ENCODE results near the gene UTP14A.

The UTP14A gene

GRCh38 chrX:129953334-129953648, 47.3 kb downstream of the UTP14A start:
- DNase-seq: no peak

- DNase-seq: no peak
Observed at GRCh38 chrX:129953881-129954280, 47.9 kb downstream of the UTP14A start.

GRCh38 chrX:129954804-129955203, 48.8 kb downstream of the UTP14A start:
- DNase-seq: no peak

DNA sequence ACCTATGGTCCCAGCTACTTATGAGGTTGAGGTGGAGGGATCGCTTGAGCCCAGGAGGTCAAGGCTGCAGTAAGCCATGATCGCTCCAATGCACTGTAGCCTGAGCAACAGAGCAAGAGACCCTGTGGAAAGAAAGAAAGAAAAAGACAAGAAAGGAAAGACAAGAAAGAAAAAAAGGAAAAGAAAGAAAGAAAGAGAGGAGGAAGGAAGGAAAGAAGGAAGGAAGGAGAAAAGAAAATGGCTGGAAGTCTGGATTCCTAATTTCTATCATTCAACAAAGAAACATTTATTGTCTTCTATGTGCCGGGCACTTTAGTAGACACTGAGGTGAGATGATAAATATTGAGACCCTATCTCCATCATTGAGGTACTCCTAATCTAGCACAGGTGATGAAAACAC, 49.7 kb downstream of the UTP14A start:
- DNase-seq: no peak

DNA sequence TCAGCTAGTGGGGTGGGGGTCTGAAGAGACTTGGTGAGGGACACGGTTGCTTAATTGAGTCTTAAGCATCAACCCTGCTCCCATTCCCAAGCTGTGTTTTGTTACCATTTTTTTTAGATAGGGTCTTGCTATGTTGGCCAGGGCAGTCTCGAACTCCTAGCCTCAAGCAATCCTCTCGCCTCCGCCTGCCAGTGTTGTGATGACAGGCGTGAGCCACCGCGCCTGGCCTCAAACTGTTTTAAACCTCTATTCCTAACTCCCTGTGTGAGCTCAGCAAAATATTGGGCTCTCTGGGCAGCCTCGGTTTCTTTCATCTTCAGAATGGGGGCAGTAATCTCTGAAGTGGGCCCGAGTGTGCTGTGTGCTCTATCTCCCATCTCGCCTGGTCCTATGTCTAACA, 50.2 kb downstream of the UTP14A start:
- DNase-seq: no peak

DNA sequence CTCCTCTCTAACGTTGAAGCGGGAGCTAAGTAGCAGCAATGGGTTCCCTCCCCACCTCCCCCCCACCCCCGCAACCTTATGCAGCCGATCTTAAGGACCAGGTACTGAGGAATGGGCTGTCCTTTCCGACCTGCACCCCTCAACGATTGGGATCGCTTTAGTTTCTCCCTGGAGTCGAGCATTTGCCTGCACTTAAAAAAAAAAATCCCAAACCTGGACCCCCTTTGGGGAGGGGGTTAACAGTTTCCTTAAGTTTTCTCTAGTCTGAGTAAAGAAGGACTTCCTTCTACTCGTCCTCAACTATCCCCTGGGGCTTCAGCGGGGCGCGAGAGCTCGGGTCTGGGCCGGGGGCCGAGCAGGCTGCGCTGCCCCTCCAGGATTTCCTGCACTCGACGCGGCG, 50.8 kb downstream of the UTP14A start:
- no peak for DNase-seq

- peak; percentile 28 to 39 for DNase-seq
Observed at GRCh38 chrX:129957241-129958082, 51.5 kb downstream of the UTP14A start.

DNA sequence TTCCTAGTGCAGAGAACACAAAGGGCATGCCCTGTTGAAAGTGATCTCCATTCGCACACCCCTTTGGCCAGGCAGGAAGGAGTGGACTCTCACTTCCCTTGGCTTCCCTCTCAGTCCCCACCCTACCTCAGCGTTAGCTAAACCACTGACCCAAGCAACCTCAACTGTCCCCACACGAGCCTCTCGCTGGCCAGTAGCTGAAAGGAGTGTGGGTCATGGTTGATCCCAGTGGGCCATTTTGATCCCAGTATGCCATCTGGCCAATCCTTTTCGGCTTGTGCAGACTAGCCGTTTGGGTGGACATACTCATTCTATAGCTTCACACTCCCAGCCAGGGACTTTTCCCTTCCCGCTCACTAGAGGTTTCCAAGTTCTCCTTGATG, 52.1 kb downstream of the UTP14A start:
- no peak for DNase-seq

GRCh38 chrX:129958814-129959492, 53.0 kb downstream of the UTP14A start:
- DNase-seq: no peak

DNA sequence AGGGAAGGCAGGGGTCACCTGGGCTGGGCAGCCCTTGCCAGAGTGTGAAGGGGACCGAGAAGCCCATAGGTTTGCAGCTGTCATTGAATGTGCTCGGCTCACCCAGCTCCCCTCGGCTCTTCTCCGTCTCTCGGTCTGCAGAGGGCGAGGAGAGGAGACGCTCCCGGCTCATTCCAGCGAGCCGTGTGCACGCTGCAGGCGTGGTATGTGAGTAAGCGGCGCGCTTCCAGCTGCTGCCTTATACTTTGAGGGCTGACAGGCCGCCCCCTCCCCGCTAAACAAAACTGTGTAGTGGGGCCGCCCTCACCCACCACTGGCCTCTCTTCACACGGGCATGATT, 53.5 kb downstream of the UTP14A start:
- DNase-seq: no peak

DNA sequence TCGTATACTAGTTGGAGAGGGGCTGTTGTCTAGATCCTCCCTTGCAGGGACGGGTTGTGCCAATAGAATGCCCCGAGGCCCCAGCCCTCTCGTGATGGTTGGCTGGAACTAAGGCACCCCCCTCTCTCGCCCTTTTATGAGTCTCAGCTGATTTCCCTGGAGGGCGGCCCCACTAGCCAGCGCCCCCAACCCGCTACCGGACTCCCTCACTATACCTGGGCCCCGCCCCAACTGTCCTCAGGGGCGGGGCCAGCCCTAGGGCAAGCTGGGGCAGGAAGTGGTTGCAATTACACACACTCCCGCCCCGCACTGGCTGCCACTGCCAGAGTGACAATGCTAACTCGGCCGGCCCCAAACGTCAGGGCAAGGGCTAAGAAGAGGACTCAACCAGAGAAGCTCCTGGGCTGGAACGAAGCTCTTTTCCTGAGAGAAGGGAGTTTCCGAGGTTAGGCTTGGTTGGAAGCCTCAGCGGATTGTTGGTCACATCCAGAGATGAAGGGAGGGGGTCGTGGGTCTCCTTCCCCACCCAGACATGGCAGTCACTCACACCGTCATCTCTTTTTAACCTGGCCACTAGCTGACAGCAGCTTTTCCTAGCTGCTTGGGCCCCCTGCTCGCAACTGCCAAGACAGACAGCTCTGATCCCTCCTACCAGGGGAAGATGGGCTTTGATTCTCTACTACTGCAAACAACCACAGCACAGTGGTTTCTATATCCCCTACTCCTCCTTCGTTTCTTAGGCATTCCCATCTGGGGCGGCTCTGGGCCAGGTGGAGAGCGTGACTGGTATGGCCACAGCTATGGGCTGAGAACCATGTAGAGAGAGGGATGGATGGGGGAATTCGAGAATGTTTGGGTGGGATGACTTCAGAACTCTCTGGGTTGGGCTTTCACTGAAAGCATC, 55.5 kb downstream of the UTP14A start:
- DNase-seq: peak in 1 of 2 donors; percentile 8

DNA sequence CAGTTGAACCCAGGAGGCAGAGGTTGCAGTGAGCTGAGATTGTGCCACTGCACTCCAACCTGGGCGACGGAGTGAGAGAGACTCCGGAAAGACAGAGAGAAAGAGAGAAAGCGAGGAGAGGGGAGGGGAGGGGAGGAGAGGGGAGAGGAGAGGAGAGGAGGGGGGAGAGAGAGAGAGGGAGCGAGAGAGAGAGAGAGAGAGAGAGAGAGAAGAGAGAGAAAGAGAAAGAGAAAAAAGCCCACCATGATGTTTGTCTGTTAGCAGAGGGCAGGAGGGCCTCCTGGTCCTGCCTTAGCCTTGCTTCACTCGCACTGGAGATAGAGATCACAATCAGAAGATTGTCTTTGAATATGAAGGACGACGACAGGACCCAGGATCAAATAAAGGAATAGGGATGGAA, 57.8 kb downstream of the UTP14A start:
- DNase-seq: no peak

DNA sequence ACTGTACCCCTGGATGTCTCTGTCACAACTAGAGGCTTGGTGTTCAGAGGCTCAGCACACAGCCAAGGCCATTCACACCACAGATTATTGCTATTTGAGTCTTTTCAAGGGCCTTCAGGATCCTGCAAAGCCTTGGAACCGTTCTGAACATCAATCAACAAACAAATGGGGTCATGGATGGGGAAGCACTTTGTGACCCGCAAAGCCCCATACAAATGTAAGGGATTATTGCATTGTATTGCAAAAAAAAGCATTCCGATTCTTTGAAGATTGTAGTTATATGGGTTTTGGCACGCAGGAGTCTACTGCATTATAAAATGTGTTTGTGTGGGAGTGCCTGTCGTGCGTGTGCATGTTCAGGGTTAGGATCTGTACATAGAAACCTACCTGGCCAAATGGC, 59.2 kb downstream of the UTP14A start:
- DNase-seq: no peak

GRCh38 chrX:129968968-129969367, 63.0 kb downstream of the UTP14A start:
- DNase-seq: no peak

- no peak for DNase-seq
Observed at GRCh38 chrX:129976441-129976840, 70.5 kb downstream of the UTP14A start.

Data from bone marrow (tissue), 2 donors.